ENCODE measurements around the gene KDM4C.
"Not testable (repeated sequence)": the region's sequence is repeated elsewhere in the genome, so short reads cannot be mapped to it uniquely, and the experiment has no call there.

The KDM4C gene

GRCh38 chr9:6996061-6996854 lies 238.5 kb downstream of the KDM4C start:
- Mint-ChIP-seq H3K9me3 (no peaks in the 10 kb centered on the region), H3K27me3 (no peaks in the 10 kb centered on the region), H3K36me3 (peaks cover 40% of the 10 kb centered on the region), H3K27ac (no peak overlapping the region), H3K4me1 (peaks cover 6% of the 10 kb centered on the region), H3K4me3 (no peak overlapping the region)
- ATAC-seq (ENCODE audit: low read depth), result no peak
- DNase-seq (ENCODE audit: low spot score in 2 of 2), result no peak

- DNase-seq (ENCODE audit: low spot score in 2 of 2) (no peak), ATAC-seq (ENCODE audit: low read depth) (no peak)
- peaks cover 41% of the 10 kb centered on the region for H3K36me3 Mint-ChIP-seq
- no peak overlapping the region for H3K27ac Mint-ChIP-seq
- no peak overlapping the region for H3K4me3 Mint-ChIP-seq
- no peaks in the 10 kb centered on the region for H3K27me3 Mint-ChIP-seq
- peaks cover 6% of the 10 kb centered on the region for H3K4me1 Mint-ChIP-seq
- H3K9me3 Mint-ChIP-seq, result no peaks in the 10 kb centered on the region
Observed at GRCh38 chr9:6997330-6997729, 239.6 kb downstream of the KDM4C start.

- Mint-ChIP-seq H3K27me3 (no peaks in the 10 kb centered on the region), H3K4me3 (no peak overlapping the region), H3K36me3 (peaks cover 40% of the 10 kb centered on the region), H3K9me3 (no peaks in the 10 kb centered on the region), H3K27ac (no peak overlapping the region), H3K4me1 (peaks cover 4% of the 10 kb centered on the region)
- ATAC-seq (ENCODE audit: low read depth) (no peak), DNase-seq (ENCODE audit: low spot score in 2 of 2) (no peak)
Observed at GRCh38 chr9:6999794-7000193, 242.0 kb downstream of the KDM4C start.

GRCh38 chr9:7001571-7001970 lies 243.8 kb downstream of the KDM4C start:
- Mint-ChIP-seq H3K27me3 (no peaks in the 10 kb centered on the region), H3K4me1 (peaks cover 5% of the 10 kb centered on the region), H3K27ac (peak overlapping the region; percentile 28), H3K36me3 (peaks cover 36% of the 10 kb centered on the region), H3K4me3 (no peak overlapping the region), H3K9me3 (no peaks in the 10 kb centered on the region)
- DNase-seq (ENCODE audit: low spot score in 2 of 2), result no peak
- ATAC-seq (ENCODE audit: low read depth), result no peak

GRCh38 chr9:7003861-7004260 lies 246.1 kb downstream of the KDM4C start:
- Mint-ChIP-seq H3K9me3 (peaks cover 2% of the 10 kb centered on the region), H3K4me3 (no peak overlapping the region), H3K36me3 (peaks cover 37% of the 10 kb centered on the region), H3K27ac (no peak overlapping the region), H3K27me3 (no peaks in the 10 kb centered on the region), H3K4me1 (peaks cover 2% of the 10 kb centered on the region)
- ATAC-seq (ENCODE audit: low read depth) (no peak), DNase-seq (ENCODE audit: low spot score in 2 of 2) (no peak)

- Mint-ChIP-seq H3K27ac (peak overlapping the region; percentile 8), H3K36me3 (peaks cover 41% of the 10 kb centered on the region), H3K27me3 (no peaks in the 10 kb centered on the region), H3K4me3 (no peak overlapping the region), H3K4me1 (peaks cover 2% of the 10 kb centered on the region), H3K9me3 (peaks cover 2% of the 10 kb centered on the region)
- ATAC-seq (ENCODE audit: low read depth) (no peak), DNase-seq (ENCODE audit: low spot score in 2 of 2) (no peak)
Observed at GRCh38 chr9:7006417-7006816, 248.6 kb downstream of the KDM4C start.

- no peak for ATAC-seq (ENCODE audit: low read depth)
- peaks cover 44% of the 10 kb centered on the region for H3K36me3 Mint-ChIP-seq
- no peak overlapping the region for H3K4me3 Mint-ChIP-seq
- peaks cover 2% of the 10 kb centered on the region for H3K4me1 Mint-ChIP-seq
- no peak overlapping the region for H3K27ac Mint-ChIP-seq
- peaks cover 2% of the 10 kb centered on the region for H3K9me3 Mint-ChIP-seq
- no peaks in the 10 kb centered on the region for H3K27me3 Mint-ChIP-seq
- no peak for DNase-seq (ENCODE audit: low spot score in 2 of 2)
Observed at GRCh38 chr9:7008411-7008810, 250.6 kb downstream of the KDM4C start.

- Mint-ChIP-seq H3K4me1 (peaks cover 2% of the 10 kb centered on the region), H3K9me3 (peaks cover 2% of the 10 kb centered on the region), H3K27ac (no peak overlapping the region), H3K27me3 (no peaks in the 10 kb centered on the region), H3K36me3 (peaks cover 45% of the 10 kb centered on the region), H3K4me3 (no peak overlapping the region)
- DNase-seq (ENCODE audit: low spot score in 2 of 2), result no peak
- ATAC-seq (ENCODE audit: low read depth), result no peak
Observed at GRCh38 chr9:7009065-7009464, 251.3 kb downstream of the KDM4C start.

- no peak for DNase-seq (ENCODE audit: low spot score in 2 of 2)
- Mint-ChIP-seq H3K36me3 (peaks cover 47% of the 10 kb centered on the region), H3K9me3 (peaks cover 2% of the 10 kb centered on the region), H3K27me3 (no peaks in the 10 kb centered on the region), H3K4me1 (no peaks in the 10 kb centered on the region), H3K27ac (peak overlapping the region; percentile 14), H3K4me3 (no peak overlapping the region)
- ATAC-seq (ENCODE audit: low read depth), result no peak
Observed at GRCh38 chr9:7011395-7012067, 253.8 kb downstream of the KDM4C start.

GRCh38 chr9:7027996-7028395 lies 270.2 kb downstream of the KDM4C start:
- Mint-ChIP-seq H3K36me3 (peaks cover 30% of the 10 kb centered on the region), H3K27ac (no peak overlapping the region), H3K4me1 (no peaks in the 10 kb centered on the region), H3K4me3 (no peak overlapping the region), H3K27me3 (no peaks in the 10 kb centered on the region), H3K9me3 (peaks cover 3% of the 10 kb centered on the region)
- ATAC-seq (ENCODE audit: low read depth), result no peak
- no peak for DNase-seq (ENCODE audit: low spot score in 2 of 2)

- DNase-seq (ENCODE audit: low spot score in 2 of 2) (no peak), ATAC-seq (ENCODE audit: low read depth) (no peak)
- no peaks in the 10 kb centered on the region for H3K4me1 Mint-ChIP-seq
- no peak overlapping the region for H3K27ac Mint-ChIP-seq
- no peaks in the 10 kb centered on the region for H3K27me3 Mint-ChIP-seq
- no peaks in the 10 kb centered on the region for H3K9me3 Mint-ChIP-seq
- no peak overlapping the region for H3K4me3 Mint-ChIP-seq
- H3K36me3 Mint-ChIP-seq, result peaks cover 26% of the 10 kb centered on the region
Observed at GRCh38 chr9:7028591-7028990, 270.8 kb downstream of the KDM4C start.

- not testable (repeated sequence) for H3K27me3 Mint-ChIP-seq, H3K4me3 Mint-ChIP-seq
Observed at GRCh38 chr9:7030943-7031342, 273.2 kb downstream of the KDM4C start.

GRCh38 chr9:7033076-7034045 lies 275.6 kb downstream of the KDM4C start:
- Mint-ChIP-seq H3K4me3 (no peak overlapping the region), H3K9me3 (no peaks in the 10 kb centered on the region), H3K27ac (no peak overlapping the region), H3K27me3 (no peaks in the 10 kb centered on the region), H3K36me3 (peaks cover 25% of the 10 kb centered on the region), H3K4me1 (no peaks in the 10 kb centered on the region)
- DNase-seq (ENCODE audit: low spot score in 2 of 2) (no peak), ATAC-seq (ENCODE audit: low read depth) (no peak)

More at GRCh38 chr9:7030943-7031342, 273.2 kb downstream of the KDM4C start:
- H3K36me3 Mint-ChIP-seq, result peaks cover 27% of the 10 kb centered on the region
- ATAC-seq (ENCODE audit: low read depth); H3K27ac Mint-ChIP-seq; DNase-seq (ENCODE audit: low spot score in 2 of 2); H3K9me3 Mint-ChIP-seq; H3K4me1 Mint-ChIP-seq: not testable (repeated sequence)

- Mint-ChIP-seq H3K4me3 (no peak overlapping the region), H3K36me3 (peaks cover 38% of the 10 kb centered on the region)
- no peak for ATAC-seq (ENCODE audit: low read depth)
Observed at GRCh38 chr9:7037176-7037575, 279.4 kb downstream of the KDM4C start.

More at GRCh38 chr9:7037176-7037575, 279.4 kb downstream of the KDM4C start:
- Mint-ChIP-seq H3K27ac (no peak overlapping the region), H3K27me3 (no peaks in the 10 kb centered on the region), H3K4me1 (no peaks in the 10 kb centered on the region), H3K9me3 (no peaks in the 10 kb centered on the region)
- DNase-seq (ENCODE audit: low spot score in 2 of 2), result no peak
